HL-60 (cell line): ENCODE data around the gene MYF5.

Source experiments
- CTCF ChIP-seq: IDR thresholded peaks from one replicate; pipeline ENCODE4 v1.5.1; 2011; ENCODE audit warnings: low read length, control low read depth, inconsistent platforms; ENCODE audit not compliant: insufficient read depth
- POLR2AphosphoS5 ChIP-seq: IDR thresholded peaks from 2 replicates; pipeline ENCODE4 v1.6.1; 2012; ENCODE audit warnings: low read depth

DNA sequence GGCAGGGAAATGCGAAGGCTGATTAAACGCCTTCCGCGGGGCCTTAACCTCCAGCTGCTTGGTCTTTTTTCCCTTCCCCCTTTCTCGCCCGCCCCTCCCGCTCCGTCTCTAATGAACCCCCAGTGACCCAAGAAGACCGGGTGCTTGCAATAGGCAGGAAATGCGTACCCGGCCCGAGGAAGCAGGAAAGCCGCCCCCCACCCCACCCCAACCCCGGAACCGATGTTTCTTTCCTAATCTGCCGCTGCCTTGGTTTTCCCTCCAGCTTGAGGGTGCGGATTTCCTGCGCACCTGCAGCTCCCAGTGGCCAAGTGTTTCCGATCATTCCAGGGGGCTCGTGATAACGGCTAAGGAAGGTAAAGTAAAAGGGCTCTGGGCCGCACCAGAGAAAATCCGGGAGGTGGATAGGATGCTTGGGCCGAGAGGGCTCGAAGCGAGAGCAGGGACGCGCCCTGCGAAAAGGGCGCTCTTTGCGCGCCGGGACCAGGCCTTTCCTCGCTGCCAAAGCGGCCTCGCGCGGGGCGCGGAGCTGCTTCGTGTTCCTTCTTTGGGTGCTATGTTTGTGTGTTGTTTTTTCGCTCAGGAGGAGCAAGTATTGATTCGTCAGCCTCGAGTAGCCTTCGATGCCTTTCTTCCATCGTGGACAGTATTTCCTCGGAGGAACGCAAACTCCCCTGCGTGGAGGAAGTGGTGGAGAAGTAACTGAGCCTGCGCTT is 8.3 kb upstream of the MYF5 start:
- TF ChIP-seq CTCF = no peak
- TF ChIP-seq POLR2AphosphoS5 = no peak
